NB4 (cell line): ENCODE data around the gene DCTN3.

Source experiments
- CTCF ChIP-seq: IDR thresholded peaks from one replicate; pipeline ENCODE4 v1.5.1; 2012; ENCODE audit warnings: low read depth, low read length
- MYC ChIP-seq: IDR thresholded peaks from 2 replicates; pipeline ENCODE4 v1.6.1; 2011; ENCODE audit warnings: low read depth, low read length
- POLR2A ChIP-seq: IDR thresholded peaks from 2 replicates; pipeline ENCODE4 v1.6.1; 2011; ENCODE audit warnings: mild to moderate bottlenecking; ENCODE audit not compliant: insufficient read length; ENCODE audit errors: extremely low read depth
- TF ChIP-seq, protein P1 (sequence below): IDR thresholded peaks from 2 replicates; pipeline ENCODE4 v1.6.1; 2011; ENCODE audit warnings: low read depth, low read length

- no peak for TF ChIP-seq CTCF
- TF ChIP-seq, protein P1, sequence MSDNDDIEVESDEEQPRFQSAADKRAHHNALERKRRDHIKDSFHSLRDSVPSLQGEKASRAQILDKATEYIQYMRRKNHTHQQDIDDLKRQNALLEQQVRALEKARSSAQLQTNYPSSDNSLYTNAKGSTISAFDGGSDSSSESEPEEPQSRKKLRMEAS = no peak
- no peak for TF ChIP-seq POLR2A
- TF ChIP-seq MYC = no peak
Measured at GRCh38 chr9:34565856-34566255, 54.4 kb downstream of the DCTN3 start.
